PFSK-1 (cell line): ENCODE results near the gene THSD4.

Source experiments
- FOXP2 ChIP-seq: optimal IDR thresholded peaks from 2 replicates; pipeline ENCODE3; 2011; ENCODE audit warnings: borderline replicate concordance, control low read depth, inconsistent platforms; ENCODE audit not compliant: insufficient read depth; ENCODE audit errors: extremely low read length, extremely low read depth
- POLR2AphosphoS5 ChIP-seq: IDR thresholded peaks from 2 replicates; pipeline ENCODE4 v1.6.1; 2012; ENCODE audit warnings: low read depth, mild to moderate bottlenecking, control low read depth, low read length, moderate library complexity
- REST ChIP-seq, 2 experiments: IDR thresholded peaks; 2 replicates each; pipeline versions ENCODE4 v1.6.1 to v1.8.0; 2011 to 2012; ENCODE audit warnings: low read depth in 2 of 2, low read length in 2 of 2, control low read depth in 1 of 2, inconsistent platforms in 1 of 2, mild to moderate bottlenecking in 1 of 2, moderate library complexity in 1 of 2; ENCODE audit not compliant: insufficient read depth in 1 of 2
- SIN3A ChIP-seq: IDR thresholded peaks from 2 replicates; pipeline ENCODE4 v1.6.1; 2012; ENCODE audit warnings: mild to moderate bottlenecking, low read length, moderate library complexity, borderline replicate concordance; ENCODE audit not compliant: insufficient read depth
- TAF1 ChIP-seq: IDR thresholded peaks from 2 replicates; pipeline ENCODE4 v1.6.1; 2012; ENCODE audit warnings: low read length, control low read depth, borderline replicate concordance; ENCODE audit not compliant: insufficient read depth

DNA sequence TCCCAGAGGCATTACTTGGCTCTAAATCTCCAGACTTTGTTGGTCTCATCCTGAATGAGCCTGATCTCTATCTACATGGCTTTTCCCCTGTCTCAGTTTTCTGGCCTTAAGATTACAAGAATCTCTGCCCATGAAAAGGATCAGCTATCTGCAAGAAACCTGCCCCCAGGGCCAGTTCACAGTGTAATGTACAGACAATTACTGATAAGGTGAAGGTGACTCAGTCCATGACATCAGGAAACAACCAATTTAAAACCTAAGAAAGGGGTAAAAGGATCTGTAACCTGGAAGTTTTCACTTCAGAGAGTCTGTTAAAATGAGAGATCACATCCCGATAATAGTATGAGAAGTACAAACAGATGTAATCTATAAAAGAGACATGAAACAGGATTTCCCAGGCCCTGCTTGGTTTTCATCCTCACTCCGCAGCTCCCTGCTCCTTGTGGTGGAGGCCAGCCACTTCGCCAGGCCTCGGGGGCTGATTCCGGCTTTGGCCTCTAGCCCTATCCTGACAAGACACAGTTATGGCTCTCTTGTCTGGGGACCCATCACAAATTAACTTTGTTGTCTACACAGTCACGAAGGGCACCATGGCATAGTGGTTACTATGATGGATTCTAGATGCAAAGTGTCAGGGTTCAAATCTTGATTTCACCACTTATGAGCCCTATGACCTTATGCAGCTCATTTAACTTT, 136.9 kb downstream of the THSD4 start:
- TF ChIP-seq REST (IDR thresholded peaks at IDR 0.05; ENCODE audit: insufficient read depth in 1 of 2, low read depth in 2 of 2, low read length in 2 of 2) (no peak), SIN3A (no peak), POLR2AphosphoS5 (no peak), TAF1 (no peak), FOXP2 (no peak)
